Measurements from ENCODE around the gene SEMA3F.

Gene SEMA3F

GRCh38 chr3:50213373-50213772, 58.2 kb downstream of the SEMA3F start:
- TF ChIP-seq CTCF (conservative IDR thresholded peaks at IDR 0.05; ENCODE audit: low read length) = no peak

GRCh38 chr3:50214824-50215223, 59.7 kb downstream of the SEMA3F start:
- TF ChIP-seq CTCF (conservative IDR thresholded peaks at IDR 0.05; ENCODE audit: low read length) = no peak
- no peak overlapping the region for H3K4me3 ChIP-seq (ENCODE audit: low read length)
- DNase-seq (ENCODE audit: low read depth) = no peak

More at GRCh38 chr3:50213373-50213772, 58.2 kb downstream of the SEMA3F start:
- H3K4me3 ChIP-seq (ENCODE audit: low read length) = no peak overlapping the region
- DNase-seq (ENCODE audit: low read depth) = no peak

GRCh38 chr3:50215529-50215928, 60.4 kb downstream of the SEMA3F start:
- DNase-seq (ENCODE audit: low read depth) = no peak
- TF ChIP-seq CTCF (conservative IDR thresholded peaks at IDR 0.05; ENCODE audit: low read length) = no peak
- H3K4me3 ChIP-seq (ENCODE audit: low read length) = no peak overlapping the region

- H3K4me3 ChIP-seq (ENCODE audit: low read length) = no peak overlapping the region
- no peak for TF ChIP-seq CTCF (conservative IDR thresholded peaks at IDR 0.05; ENCODE audit: low read length)
- DNase-seq (ENCODE audit: low read depth) = no peak
Observed at GRCh38 chr3:50217681-50218080, 62.6 kb downstream of the SEMA3F start.

GRCh38 chr3:50218448-50218847, 63.3 kb downstream of the SEMA3F start:
- DNase-seq (ENCODE audit: low read depth) = no peak
- no peak overlapping the region for H3K4me3 ChIP-seq (ENCODE audit: low read length)
- TF ChIP-seq CTCF (conservative IDR thresholded peaks at IDR 0.05; ENCODE audit: low read length) = no peak

GRCh38 chr3:50219285-50219684, 64.2 kb downstream of the SEMA3F start:
- no peak for DNase-seq (ENCODE audit: low read depth)
- no peak for TF ChIP-seq CTCF (conservative IDR thresholded peaks at IDR 0.05; ENCODE audit: low read length)
- no peak overlapping the region for H3K4me3 ChIP-seq (ENCODE audit: low read length)

GRCh38 chr3:50220109-50220508, 65.0 kb downstream of the SEMA3F start:
- no peak for DNase-seq (ENCODE audit: low read depth)
- no peak overlapping the region for H3K4me3 ChIP-seq (ENCODE audit: low read length)
- TF ChIP-seq CTCF (conservative IDR thresholded peaks at IDR 0.05; ENCODE audit: low read length) = no peak

Data from AG10803 (cell line).